22Rv1 (cell line): ENCODE results near the gene RFPL3.

Experiments used
- H3K27ac ChIP-seq: fragments of 450-650 bp; 2 replicates; pipeline ENCODE4 v1.5.1; 2017
- ZFX ChIP-seq: fragments of 450-650 bp; IDR thresholded peaks from 2 replicates; pipeline ENCODE4 v1.6.1; 2017; ENCODE audit warnings: antibody characterized with exemption, borderline replicate concordance
- TF ChIP-seq, protein P1 (sequence below): fragments of 450-650 bp; IDR thresholded peaks from 2 replicates; pipeline ENCODE4 v1.5.1; 2017; ENCODE audit warnings: mild to moderate bottlenecking

The RFPL3 gene

DNA sequence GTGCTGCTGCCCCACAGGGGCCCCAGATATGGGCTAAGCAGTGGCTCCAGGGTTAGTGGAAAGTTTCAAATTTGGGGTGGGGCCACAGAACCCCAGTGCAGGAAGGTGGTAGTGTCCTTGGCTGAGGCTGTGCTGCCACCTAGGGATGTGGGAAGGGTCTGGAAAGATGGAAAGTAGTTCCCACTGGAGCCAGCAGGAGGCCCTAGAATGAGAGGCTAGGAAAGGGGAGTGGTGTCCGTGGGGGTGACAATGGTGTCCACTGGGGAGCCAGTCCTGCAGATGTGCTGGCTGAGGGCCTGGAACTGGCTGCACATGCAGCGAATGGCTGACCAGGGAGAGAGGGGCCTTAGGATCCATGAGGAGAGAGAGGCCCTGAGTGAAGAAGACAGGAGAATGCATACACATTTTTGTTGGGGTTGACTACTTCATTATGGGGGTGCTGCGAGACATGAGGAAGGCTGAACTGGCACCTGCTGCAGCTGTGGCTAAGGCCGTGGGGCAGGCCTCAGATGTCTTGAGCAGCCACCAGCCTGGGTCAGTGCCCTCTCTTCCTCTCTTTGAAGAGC lies 21.1 kb downstream of the RFPL3 start:
- H3K27ac ChIP-seq, result no peak overlapping the region
- TF ChIP-seq, protein P1, sequence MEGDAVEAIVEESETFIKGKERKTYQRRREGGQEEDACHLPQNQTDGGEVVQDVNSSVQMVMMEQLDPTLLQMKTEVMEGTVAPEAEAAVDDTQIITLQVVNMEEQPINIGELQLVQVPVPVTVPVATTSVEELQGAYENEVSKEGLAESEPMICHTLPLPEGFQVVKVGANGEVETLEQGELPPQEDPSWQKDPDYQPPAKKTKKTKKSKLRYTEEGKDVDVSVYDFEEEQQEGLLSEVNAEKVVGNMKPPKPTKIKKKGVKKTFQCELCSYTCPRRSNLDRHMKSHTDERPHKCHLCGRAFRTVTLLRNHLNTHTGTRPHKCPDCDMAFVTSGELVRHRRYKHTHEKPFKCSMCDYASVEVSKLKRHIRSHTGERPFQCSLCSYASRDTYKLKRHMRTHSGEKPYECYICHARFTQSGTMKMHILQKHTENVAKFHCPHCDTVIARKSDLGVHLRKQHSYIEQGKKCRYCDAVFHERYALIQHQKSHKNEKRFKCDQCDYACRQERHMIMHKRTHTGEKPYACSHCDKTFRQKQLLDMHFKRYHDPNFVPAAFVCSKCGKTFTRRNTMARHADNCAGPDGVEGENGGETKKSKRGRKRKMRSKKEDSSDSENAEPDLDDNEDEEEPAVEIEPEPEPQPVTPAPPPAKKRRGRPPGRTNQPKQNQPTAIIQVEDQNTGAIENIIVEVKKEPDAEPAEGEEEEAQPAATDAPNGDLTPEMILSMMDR, result peak; percentile 67
- TF ChIP-seq ZFX, result no peak

DNA sequence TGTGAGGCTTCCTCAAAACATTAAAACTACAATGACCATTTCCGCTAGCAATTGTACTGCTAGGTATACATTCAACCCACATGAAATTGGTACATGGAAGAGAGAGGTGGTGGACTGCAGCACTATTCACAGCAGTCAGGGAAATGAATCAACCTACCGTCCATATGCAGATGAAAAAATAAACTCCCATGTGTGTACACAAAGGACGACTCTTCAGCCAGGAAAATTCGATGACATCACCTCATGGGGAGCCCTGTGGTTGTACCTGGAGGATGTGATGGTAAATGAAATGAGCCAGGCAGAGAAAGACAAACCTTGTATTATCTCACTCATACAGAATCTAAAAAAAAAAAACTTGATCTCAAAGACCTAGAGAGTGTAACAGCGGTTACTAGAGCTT lies 23.3 kb downstream of the RFPL3 start:
- TF ChIP-seq ZFX, result no peak
- TF ChIP-seq, protein P1, result no peak
- H3K27ac ChIP-seq, result no peak overlapping the region

DNA sequence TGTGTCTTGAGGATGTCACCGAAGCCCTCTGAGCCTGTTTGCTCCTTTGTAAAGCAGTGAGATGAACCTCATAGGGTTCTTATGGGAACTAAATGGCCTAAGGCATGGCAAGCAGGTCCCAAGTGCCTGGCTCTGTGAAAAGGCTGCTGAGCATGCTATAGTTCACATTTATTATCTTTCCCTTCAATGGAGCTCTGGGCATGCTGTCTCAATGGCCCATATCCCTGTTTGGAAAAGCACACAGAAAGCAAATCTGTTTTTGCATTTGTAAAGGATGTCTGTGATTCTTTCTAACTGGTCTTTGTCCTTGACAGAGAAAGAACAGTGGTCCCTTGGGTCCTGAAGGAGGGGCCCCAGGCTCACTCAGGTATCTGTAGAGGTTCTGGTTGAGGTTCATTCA lies 28.0 kb downstream of the RFPL3 start:
- no peak overlapping the region for H3K27ac ChIP-seq
- no peak for TF ChIP-seq ZFX
- TF ChIP-seq, protein P1, result no peak

DNA sequence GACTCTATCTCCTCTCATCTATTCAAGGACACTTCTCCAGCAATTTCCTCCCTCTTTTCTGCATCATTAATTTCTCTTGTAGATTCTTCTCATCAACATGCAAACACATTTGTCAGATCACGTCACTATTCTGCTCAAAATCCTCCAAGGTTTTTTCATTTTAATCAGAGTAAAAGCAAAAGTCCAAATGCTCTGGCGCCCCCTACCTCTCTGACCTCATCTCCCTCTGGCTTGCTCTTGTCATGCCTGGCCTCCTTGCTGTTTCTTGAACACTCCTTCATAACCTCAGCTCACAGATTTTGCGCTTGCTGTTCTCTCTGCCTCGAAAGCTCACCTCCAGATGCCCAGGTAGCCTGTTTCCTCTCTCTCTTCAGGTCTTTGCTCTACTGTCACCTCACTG lies 32.0 kb downstream of the RFPL3 start:
- no peak for TF ChIP-seq ZFX
- TF ChIP-seq, protein P1, result peak; percentile 73
- H3K27ac ChIP-seq, result no peak overlapping the region

DNA sequence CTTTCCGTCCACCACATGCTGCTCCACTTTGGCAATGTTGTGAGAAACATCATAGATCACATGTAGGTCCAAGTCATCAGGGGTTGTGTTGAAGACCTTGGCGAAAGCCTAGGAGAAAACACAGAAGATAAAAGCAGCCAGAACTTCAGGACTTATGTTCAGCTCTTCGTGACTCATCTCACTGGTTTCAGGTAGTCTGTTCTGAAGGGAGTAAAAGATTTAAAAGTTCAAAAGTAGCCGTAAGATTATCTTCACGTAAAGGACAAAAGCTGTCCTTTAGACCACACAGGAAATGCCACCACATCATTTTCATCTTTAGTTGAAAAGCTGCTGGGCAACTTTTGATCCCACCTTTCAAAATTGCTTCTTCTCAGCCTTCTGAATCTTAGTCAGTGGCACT lies 37.4 kb downstream of the RFPL3 start:
- no peak for TF ChIP-seq ZFX
- TF ChIP-seq, protein P1, result no peak
- no peak overlapping the region for H3K27ac ChIP-seq

DNA sequence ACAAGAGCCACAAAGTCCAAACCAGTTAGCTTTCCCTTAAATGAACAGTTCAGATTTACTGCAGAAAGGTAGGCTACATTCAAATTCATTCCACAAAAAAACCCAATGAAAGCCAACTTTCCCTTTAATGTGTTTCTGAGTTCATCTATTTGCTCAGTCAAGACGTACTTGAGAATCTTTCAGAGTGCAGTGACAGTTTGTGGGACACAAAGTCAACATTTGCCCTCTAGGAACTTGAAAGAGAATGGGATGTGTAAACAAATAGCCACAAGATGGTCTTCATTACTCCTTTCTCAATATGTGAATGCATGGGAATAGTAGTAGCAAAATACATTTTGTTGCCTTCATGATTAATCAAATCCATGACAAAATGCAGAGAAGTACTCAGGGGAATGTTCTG lies 38.6 kb downstream of the RFPL3 start:
- no peak for TF ChIP-seq ZFX
- TF ChIP-seq, protein P1, result no peak
- H3K27ac ChIP-seq, result no peak overlapping the region

DNA sequence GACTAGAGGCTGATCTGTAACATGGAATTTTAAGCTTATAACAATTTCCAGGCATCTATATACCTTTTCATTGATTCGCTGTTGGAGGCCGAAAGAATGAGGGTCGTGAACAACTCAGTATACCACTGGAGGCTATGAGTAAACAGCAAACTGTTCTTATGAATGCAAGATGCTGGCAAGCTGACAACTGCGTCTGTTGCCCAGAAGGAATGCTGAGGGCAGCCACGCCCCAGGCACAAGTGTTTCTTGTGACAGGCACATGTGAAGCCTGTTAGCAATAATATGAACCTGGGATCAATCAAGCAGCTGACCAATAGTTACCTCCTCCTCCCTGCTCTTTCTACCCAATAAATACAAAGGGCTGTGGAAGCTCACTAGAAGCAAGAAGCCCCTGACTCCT lies 39.1 kb downstream of the RFPL3 start:
- TF ChIP-seq, protein P1, result no peak
- TF ChIP-seq ZFX, result no peak
- H3K27ac ChIP-seq, result no peak overlapping the region
